ENCODE results near the gene TMEM174.

Gene TMEM174

GRCh38 chr5:73178265-73178664 is 5.3 kb downstream of the TMEM174 start:
- no peaks in the 10 kb centered on the region for H3K9me3 ChIP-seq (ENCODE audit: control insufficient read depth in 2 of 2, low read length in 2 of 2)
- no peak overlapping the region for H3K9ac ChIP-seq (ENCODE audit: low read length in 2 of 2)
- H3K4me3 ChIP-seq (ENCODE audit: low read length in 2 of 2), result no peak overlapping the region
- H3K27me3 ChIP-seq (ENCODE audit: control insufficient read depth in 1 of 2, insufficient read depth in 2 of 2, low read length in 2 of 2), result peaks cover 0 to 12% of the 10 kb centered on the region in 2 donors
- no peaks in the 10 kb centered on the region for H3K36me3 ChIP-seq (ENCODE audit: control insufficient read depth in 2 of 2, insufficient read depth in 2 of 2, low read length in 2 of 2)
- no peaks in the 10 kb centered on the region for H3K4me1 ChIP-seq (ENCODE audit: control insufficient read depth, insufficient read depth, low read length)
- no peak overlapping the region for H3K27ac ChIP-seq (ENCODE audit: low read length)

- Histone ChIP-seq H3K9me3 (ENCODE audit: control insufficient read depth in 2 of 2, low read length in 2 of 2) (peaks cover 0 to 4% of the 10 kb centered on the region in 2 donors), H3K4me1 (ENCODE audit: control insufficient read depth, insufficient read depth, low read length) (no peaks in the 10 kb centered on the region), H3K27ac (ENCODE audit: low read length) (no peak overlapping the region), H3K4me3 (ENCODE audit: low read length in 2 of 2) (no peak overlapping the region), H3K36me3 (ENCODE audit: control insufficient read depth in 2 of 2, insufficient read depth in 2 of 2, low read length in 2 of 2) (no peaks in the 10 kb centered on the region), H3K9ac (ENCODE audit: low read length in 2 of 2) (no peak overlapping the region), H3K27me3 (ENCODE audit: control insufficient read depth in 1 of 2, insufficient read depth in 2 of 2, low read length in 2 of 2) (peaks cover 4 to 9% of the 10 kb centered on the region in 2 donors)
Observed at GRCh38 chr5:73179730-73180129, 6.7 kb downstream of the TMEM174 start.

- H3K4me1 ChIP-seq (ENCODE audit: control insufficient read depth, insufficient read depth, low read length), result no peaks in the 10 kb centered on the region
Observed at GRCh38 chr5:73180566-73180965, 7.6 kb downstream of the TMEM174 start.

GRCh38 chr5:73182307-73182706 is 9.3 kb downstream of the TMEM174 start:
- Histone ChIP-seq H3K9me3 (ENCODE audit: control insufficient read depth in 2 of 2, low read length in 2 of 2) (peaks cover 0 to 4% of the 10 kb centered on the region in 2 donors), H3K27ac (ENCODE audit: low read length) (no peak overlapping the region), H3K36me3 (ENCODE audit: control insufficient read depth in 2 of 2, insufficient read depth in 2 of 2, low read length in 2 of 2) (no peaks in the 10 kb centered on the region), H3K9ac (ENCODE audit: low read length in 2 of 2) (no peak overlapping the region), H3K4me3 (ENCODE audit: low read length in 2 of 2) (no peak overlapping the region), H3K4me1 (ENCODE audit: control insufficient read depth, insufficient read depth, low read length) (no peaks in the 10 kb centered on the region), H3K27me3 (ENCODE audit: control insufficient read depth in 1 of 2, insufficient read depth in 2 of 2, low read length in 2 of 2) (peaks cover 3 to 4% of the 10 kb centered on the region in 2 donors)

More at GRCh38 chr5:73180566-73180965, 7.6 kb downstream of the TMEM174 start:
- H3K4me3 ChIP-seq (ENCODE audit: low read length in 2 of 2), result no peak overlapping the region
- H3K9me3 ChIP-seq (ENCODE audit: control insufficient read depth in 2 of 2, low read length in 2 of 2), result peaks cover 0 to 4% of the 10 kb centered on the region in 2 donors
- no peak overlapping the region for H3K27ac ChIP-seq (ENCODE audit: low read length)
- H3K36me3 ChIP-seq (ENCODE audit: control insufficient read depth in 2 of 2, insufficient read depth in 2 of 2, low read length in 2 of 2), result no peaks in the 10 kb centered on the region
- H3K27me3 ChIP-seq (ENCODE audit: control insufficient read depth in 1 of 2, insufficient read depth in 2 of 2, low read length in 2 of 2), result peaks cover 4 to 9% of the 10 kb centered on the region in 2 donors
- no peak overlapping the region for H3K9ac ChIP-seq (ENCODE audit: low read length in 2 of 2)

GRCh38 chr5:73183000-73183399 is 10.0 kb downstream of the TMEM174 start:
- Histone ChIP-seq H3K9ac (ENCODE audit: low read length in 2 of 2) (no peak overlapping the region), H3K9me3 (ENCODE audit: control insufficient read depth in 2 of 2, low read length in 2 of 2) (peaks cover 0 to 4% of the 10 kb centered on the region in 2 donors), H3K4me1 (ENCODE audit: control insufficient read depth, insufficient read depth, low read length) (no peaks in the 10 kb centered on the region), H3K36me3 (ENCODE audit: control insufficient read depth in 2 of 2, insufficient read depth in 2 of 2, low read length in 2 of 2) (no peaks in the 10 kb centered on the region), H3K27me3 (ENCODE audit: control insufficient read depth in 1 of 2, insufficient read depth in 2 of 2, low read length in 2 of 2) (peaks cover 3 to 4% of the 10 kb centered on the region in 2 donors), H3K4me3 (ENCODE audit: low read length in 2 of 2) (no peak overlapping the region), H3K27ac (ENCODE audit: low read length) (no peak overlapping the region)

- H3K9ac ChIP-seq (ENCODE audit: low read length in 2 of 2), result no peak overlapping the region
- no peak overlapping the region for H3K4me3 ChIP-seq (ENCODE audit: low read length in 2 of 2)
- peaks cover 3 to 4% of the 10 kb centered on the region in 2 donors for H3K27me3 ChIP-seq (ENCODE audit: control insufficient read depth in 1 of 2, insufficient read depth in 2 of 2, low read length in 2 of 2)
- H3K27ac ChIP-seq (ENCODE audit: low read length), result no peak overlapping the region
- no peaks in the 10 kb centered on the region for H3K4me1 ChIP-seq (ENCODE audit: control insufficient read depth, insufficient read depth, low read length)
- H3K36me3 ChIP-seq (ENCODE audit: control insufficient read depth in 2 of 2, insufficient read depth in 2 of 2, low read length in 2 of 2), result no peaks in the 10 kb centered on the region
- peaks cover 0 to 4% of the 10 kb centered on the region in 2 donors for H3K9me3 ChIP-seq (ENCODE audit: control insufficient read depth in 2 of 2, low read length in 2 of 2)
Observed at GRCh38 chr5:73183481-73183891, 10.5 kb downstream of the TMEM174 start.

- H3K27ac ChIP-seq (ENCODE audit: low read length), result no peak overlapping the region
- H3K36me3 ChIP-seq (ENCODE audit: control insufficient read depth in 2 of 2, insufficient read depth in 2 of 2, low read length in 2 of 2), result no peaks in the 10 kb centered on the region
- H3K9me3 ChIP-seq (ENCODE audit: control insufficient read depth in 2 of 2, low read length in 2 of 2), result peaks cover 0 to 4% of the 10 kb centered on the region in 2 donors
- no peaks in the 10 kb centered on the region for H3K4me1 ChIP-seq (ENCODE audit: control insufficient read depth, insufficient read depth, low read length)
- no peak overlapping the region for H3K9ac ChIP-seq (ENCODE audit: low read length in 2 of 2)
- H3K27me3 ChIP-seq (ENCODE audit: control insufficient read depth in 1 of 2, insufficient read depth in 2 of 2, low read length in 2 of 2), result peaks cover 3 to 4% of the 10 kb centered on the region in 2 donors
- no peak overlapping the region for H3K4me3 ChIP-seq (ENCODE audit: low read length in 2 of 2)
Observed at GRCh38 chr5:73186976-73187375, 14.0 kb downstream of the TMEM174 start.

GRCh38 chr5:73188764-73189531 is 16.0 kb downstream of the TMEM174 start:
- Histone ChIP-seq H3K9me3 (ENCODE audit: control insufficient read depth in 2 of 2, low read length in 2 of 2) (peaks cover 0 to 4% of the 10 kb centered on the region in 2 donors), H3K36me3 (ENCODE audit: control insufficient read depth in 2 of 2, insufficient read depth in 2 of 2, low read length in 2 of 2) (no peaks in the 10 kb centered on the region), H3K4me1 (ENCODE audit: control insufficient read depth, insufficient read depth, low read length) (no peaks in the 10 kb centered on the region), H3K9ac (ENCODE audit: low read length in 2 of 2) (no peak overlapping the region), H3K4me3 (ENCODE audit: low read length in 2 of 2) (no peak overlapping the region), H3K27me3 (ENCODE audit: control insufficient read depth in 1 of 2, insufficient read depth in 2 of 2, low read length in 2 of 2) (no peaks in the 10 kb centered on the region), H3K27ac (ENCODE audit: low read length) (no peak overlapping the region)

GRCh38 chr5:73189871-73190376 is 16.9 kb downstream of the TMEM174 start:
- H3K4me3 ChIP-seq (ENCODE audit: low read length in 2 of 2), result no peak overlapping the region

GRCh38 chr5:73192370-73192769 is 19.4 kb downstream of the TMEM174 start:
- Histone ChIP-seq H3K4me3 (ENCODE audit: low read length in 2 of 2) (no peak overlapping the region), H3K36me3 (ENCODE audit: control insufficient read depth in 2 of 2, insufficient read depth in 2 of 2, low read length in 2 of 2) (no peaks in the 10 kb centered on the region), H3K27ac (ENCODE audit: low read length) (no peak overlapping the region), H3K27me3 (ENCODE audit: control insufficient read depth in 1 of 2, insufficient read depth in 2 of 2, low read length in 2 of 2) (peaks cover 0 to 9% of the 10 kb centered on the region in 2 donors), H3K9ac (ENCODE audit: low read length in 2 of 2) (no peak overlapping the region), H3K9me3 (ENCODE audit: control insufficient read depth in 2 of 2, low read length in 2 of 2) (no peaks in the 10 kb centered on the region), H3K4me1 (ENCODE audit: control insufficient read depth, insufficient read depth, low read length) (no peaks in the 10 kb centered on the region)

More at GRCh38 chr5:73189871-73190376, 16.9 kb downstream of the TMEM174 start:
- Histone ChIP-seq H3K36me3 (ENCODE audit: control insufficient read depth in 2 of 2, insufficient read depth in 2 of 2, low read length in 2 of 2) (no peaks in the 10 kb centered on the region), H3K27ac (ENCODE audit: low read length) (no peak overlapping the region), H3K27me3 (ENCODE audit: control insufficient read depth in 1 of 2, insufficient read depth in 2 of 2, low read length in 2 of 2) (peaks cover 0 to 2% of the 10 kb centered on the region in 2 donors), H3K4me1 (ENCODE audit: control insufficient read depth, insufficient read depth, low read length) (no peaks in the 10 kb centered on the region), H3K9me3 (ENCODE audit: control insufficient read depth in 2 of 2, low read length in 2 of 2) (no peaks in the 10 kb centered on the region), H3K9ac (ENCODE audit: low read length in 2 of 2) (no peak overlapping the region)

GRCh38 chr5:73193592-73193991 is 20.6 kb downstream of the TMEM174 start:
- H3K27me3 ChIP-seq (ENCODE audit: control insufficient read depth in 1 of 2, insufficient read depth in 2 of 2, low read length in 2 of 2), result peaks cover 0 to 9% of the 10 kb centered on the region in 2 donors
- no peak overlapping the region for H3K4me3 ChIP-seq (ENCODE audit: low read length in 2 of 2)
- no peaks in the 10 kb centered on the region for H3K36me3 ChIP-seq (ENCODE audit: control insufficient read depth in 2 of 2, insufficient read depth in 2 of 2, low read length in 2 of 2)
- H3K9ac ChIP-seq (ENCODE audit: low read length in 2 of 2), result no peak overlapping the region
- H3K27ac ChIP-seq (ENCODE audit: low read length), result no peak overlapping the region
- H3K9me3 ChIP-seq (ENCODE audit: control insufficient read depth in 2 of 2, low read length in 2 of 2), result no peaks in the 10 kb centered on the region
- H3K4me1 ChIP-seq (ENCODE audit: control insufficient read depth, insufficient read depth, low read length), result no peaks in the 10 kb centered on the region

All from stomach smooth muscle (tissue), 2 donors.